Right ventricle myocardium inferior (tissue), 1 donor: ENCODE results near the gene NFKBIA. TPM values are rescaled to one million over a fixed set of nuclear protein-coding genes. Genes with fewer than 3 reads are reported as not detected.
A peak's percentile ranks its signal among the peaks of the same experiment; 100 is the strongest.
"Not testable (repeated sequence)": the region's sequence is repeated elsewhere in the genome, so short reads cannot be mapped to it uniquely, and the experiment has no call there.

Source experiments
- ATAC-seq: fragments of 200-7000 bp; cut with Tn5 transposase; one replicate; pipeline ENCODE4 v1.9.1; 2020; ENCODE audit warnings: mild to moderate bottlenecking, moderate library complexity
- DNase-seq: peaks from one replicate; pipeline ENCODE4 v3.0.0; 2021; ENCODE audit errors: missing footprints
- intact Hi-C: fragments of 100-400 bp; cut with DNase I; formaldehyde crosslinking; loops from one replicate; pipeline ENCODE4 v1.11.0; 2022
- total RNA-seq: library from RNA; stranded (reverse); fragmentation: NEBNext Ultra II Directional; extraction: Animal tissue kit (Norgen Biotek cat#: 25700); gene quantifications from one replicate; pipeline ENCODE4 v1.2.1, GENCODE V29; 2021
- donor health status: DM: no; HTN: yes; CAD: no; lungs with severe emphysema.

The NFKBIA gene
- total RNA-seq, 1 donor from 2014 or later = 83.0 TPM

DNA sequence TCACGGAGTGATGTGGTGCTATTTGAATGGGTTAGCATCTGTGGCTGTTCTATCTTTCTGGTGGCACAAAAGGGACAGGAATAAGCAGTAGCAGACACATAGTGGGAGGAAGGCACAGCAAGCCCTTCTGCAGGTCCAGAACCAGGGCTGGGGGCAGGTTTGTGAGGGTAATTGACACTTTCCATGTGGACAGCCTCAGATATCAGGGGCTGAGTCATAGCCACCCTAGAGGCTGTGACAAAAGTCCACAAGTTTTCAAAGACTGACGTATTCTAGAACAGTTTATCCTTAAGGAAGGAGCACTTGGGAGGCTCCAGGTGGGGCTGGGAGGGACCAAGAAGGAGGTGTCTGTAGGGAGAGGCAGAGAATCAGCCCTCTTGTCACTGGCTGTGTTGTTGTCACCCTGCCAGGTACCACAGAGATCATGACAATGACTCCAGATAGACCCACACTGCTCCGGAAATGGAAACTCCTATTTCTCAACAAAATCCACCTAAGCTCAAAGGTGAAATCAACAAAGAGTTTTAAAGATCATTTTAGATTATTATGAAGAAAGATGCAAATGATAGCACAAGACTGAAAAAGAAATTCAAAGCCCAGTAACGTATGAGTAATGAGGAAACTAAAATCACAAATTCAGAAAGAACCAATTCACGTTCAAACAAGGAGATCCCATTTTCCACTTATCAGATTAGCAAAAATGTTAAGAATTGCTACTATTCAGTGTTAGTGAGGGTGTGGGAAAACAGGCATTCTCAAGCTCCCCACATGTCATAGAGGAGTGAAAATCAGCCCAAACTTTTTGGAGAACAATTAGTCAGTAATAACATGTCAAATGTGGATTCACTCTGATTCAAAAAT is 48.3 kb downstream of the NFKBIA start:
- DNase-seq = no peak
- ATAC-seq = no peak
- intact Hi-C loops = no loop called here

DNA sequence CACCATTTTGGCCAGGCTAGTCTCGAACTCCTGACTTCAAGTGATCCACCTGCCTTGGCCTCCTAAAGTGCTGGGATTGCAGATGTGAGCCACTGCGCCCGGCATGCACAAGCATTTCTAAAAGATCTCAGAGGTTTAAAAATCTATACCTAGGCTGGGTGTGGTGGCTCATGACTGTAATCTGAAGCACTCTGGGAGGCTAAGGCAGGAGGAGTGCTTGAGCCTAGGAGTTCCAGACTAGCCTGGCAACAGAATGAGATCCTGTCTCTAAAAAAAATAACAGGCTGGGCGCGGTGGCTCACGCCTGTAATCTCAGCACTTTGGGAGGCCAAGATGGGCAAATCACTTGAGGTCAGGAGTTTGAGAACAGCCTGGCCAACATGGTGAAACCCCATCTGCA is 49.3 kb downstream of the NFKBIA start:
- intact Hi-C loops, ATAC-seq, DNase-seq: not testable (repeated sequence)

DNA sequence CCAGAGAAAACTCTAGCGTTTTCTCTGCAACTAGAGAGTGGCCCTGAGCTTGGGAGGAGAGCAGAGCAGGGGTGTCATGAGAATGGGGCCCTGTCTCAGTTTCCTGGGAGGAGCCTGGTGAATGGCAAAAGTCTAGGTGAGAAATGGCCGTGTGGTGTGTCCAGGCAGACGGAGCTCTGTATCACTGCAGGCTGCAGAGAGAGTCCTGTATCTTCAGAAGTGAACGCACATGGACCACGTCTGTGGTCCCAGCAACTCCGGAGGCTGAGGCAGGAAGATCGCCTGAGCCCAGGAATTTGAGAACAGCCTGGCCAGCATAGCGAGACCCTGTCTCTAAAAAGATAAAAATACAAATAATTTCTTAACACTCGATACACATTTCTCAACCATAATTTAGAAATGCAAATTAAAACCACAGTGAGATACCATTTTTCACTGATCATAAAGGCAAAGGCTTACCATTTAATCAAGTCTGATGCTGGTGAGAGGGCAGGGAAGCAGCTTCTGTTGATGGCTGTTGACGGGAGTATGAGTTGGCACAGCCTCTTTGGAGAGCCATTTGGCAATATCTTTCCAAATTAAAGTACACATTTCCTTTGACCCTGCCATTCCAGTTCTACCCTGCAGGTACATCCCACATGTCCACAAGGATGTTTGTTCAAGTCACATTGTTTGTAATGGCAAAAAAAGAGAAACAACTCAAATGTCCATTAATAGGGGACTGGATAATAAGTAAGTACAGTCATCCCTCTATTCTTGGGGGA is 51.0 kb downstream of the NFKBIA start:
- intact Hi-C loops = no loop called here
- DNase-seq = no peak
- no peak for ATAC-seq

GRCh38 chr14:35352274-35353233 is 52.0 kb downstream of the NFKBIA start:
- DNase-seq (no peak), ATAC-seq (peak; percentile 75)
- intact Hi-C loops = no loop called here

- ATAC-seq (no peak), DNase-seq (no peak)
- intact Hi-C loops = no loop called here
Measured at GRCh38 chr14:35351897-35352273, 52.7 kb downstream of the NFKBIA start.

Other genes starting within 250 kb of the NFKBIA start
- gene PSMA6, start 112.4 kb downstream of the NFKBIA start, total RNA-seq = 195 TPM
- not detected for gene INSM2, start 129.4 kb upstream of the NFKBIA start, total RNA-seq